Measurements from ENCODE around the gene CUX1.

- TF ChIP-seq, protein P1, sequence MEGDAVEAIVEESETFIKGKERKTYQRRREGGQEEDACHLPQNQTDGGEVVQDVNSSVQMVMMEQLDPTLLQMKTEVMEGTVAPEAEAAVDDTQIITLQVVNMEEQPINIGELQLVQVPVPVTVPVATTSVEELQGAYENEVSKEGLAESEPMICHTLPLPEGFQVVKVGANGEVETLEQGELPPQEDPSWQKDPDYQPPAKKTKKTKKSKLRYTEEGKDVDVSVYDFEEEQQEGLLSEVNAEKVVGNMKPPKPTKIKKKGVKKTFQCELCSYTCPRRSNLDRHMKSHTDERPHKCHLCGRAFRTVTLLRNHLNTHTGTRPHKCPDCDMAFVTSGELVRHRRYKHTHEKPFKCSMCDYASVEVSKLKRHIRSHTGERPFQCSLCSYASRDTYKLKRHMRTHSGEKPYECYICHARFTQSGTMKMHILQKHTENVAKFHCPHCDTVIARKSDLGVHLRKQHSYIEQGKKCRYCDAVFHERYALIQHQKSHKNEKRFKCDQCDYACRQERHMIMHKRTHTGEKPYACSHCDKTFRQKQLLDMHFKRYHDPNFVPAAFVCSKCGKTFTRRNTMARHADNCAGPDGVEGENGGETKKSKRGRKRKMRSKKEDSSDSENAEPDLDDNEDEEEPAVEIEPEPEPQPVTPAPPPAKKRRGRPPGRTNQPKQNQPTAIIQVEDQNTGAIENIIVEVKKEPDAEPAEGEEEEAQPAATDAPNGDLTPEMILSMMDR (IDR thresholded peaks at IDR 0.05), result no peak
- TF ChIP-seq POLR2A (IDR thresholded peaks at IDR 0.05), result no peak
These were observed 246.3 kb downstream of the CUX1 start for GRCh38 chr7:102063690-102064180.

Data from lower leg skin (tissue), 3 donors.